MM.1S (cell line): ENCODE measurements around the gene DAB2IP.

ENCODE experiments used
- CTCF ChIP-seq: fragments of 300-600 bp; sonication (generic); IDR thresholded peaks from 2 replicates; pipeline ENCODE4 v1.5.1; 2016; ENCODE audit warnings: antibody characterized with exemption, low read length, mixed read lengths
- EZH2 ChIP-seq: fragments of 300-600 bp; sonication (generic); optimal IDR thresholded peaks from 2 replicates; pipeline ENCODE3; 2017; ENCODE audit warnings: low read depth, mild to moderate bottlenecking, antibody characterized with exemption, low read length, mixed read lengths
- EZH2phosphoT487 ChIP-seq: fragments of 300-600 bp; sonication (generic); IDR thresholded peaks from 2 replicates; pipeline ENCODE4 v1.6.1; 2018; ENCODE audit warnings: antibody characterized with exemption, low read length

GRCh38 chr9:121759996-121760395 lies 108.6 kb downstream of the DAB2IP start:
- TF ChIP-seq CTCF = no peak
- TF ChIP-seq EZH2 = no peak
- no peak for TF ChIP-seq EZH2phosphoT487
